ENCODE measurements around the gene TCP10L. TPM values are rescaled to one million over a fixed set of nuclear protein-coding genes. Genes with fewer than 3 reads are reported as not detected.

The TCP10L gene
- total and polyA plus RNA-seq, 2 of the 13 experiments (the other 11 are each of a cell fraction or from before 2014, with no cell fraction given) = 0.90 to 2.4 TPM

- no peak for TF ChIP-seq NFIB (CRISPR knock-in tag; IDR thresholded peaks at IDR 0.05; ENCODE audit: borderline replicate concordance)
- TF ChIP-seq KMT2B (CRISPR knock-in tag; IDR thresholded peaks at IDR 0.05) = peak; percentile 32; the same call in 1 of the 2 replicates
- no peak for TF ChIP-seq U2AF2 (IDR thresholded peaks at IDR 0.05; ENCODE audit: low read depth, low read length)
- TF ChIP-seq ZNF3 (CRISPR knock-in tag; IDR thresholded peaks at IDR 0.05) = no peak
- peak; percentile 41 for TF ChIP-seq STAG1 (CRISPR knock-in tag; IDR thresholded peaks at IDR 0.05)
- no peak for TF ChIP-seq ZC3H13 (CRISPR knock-in tag; IDR thresholded peaks at IDR 0.05)
- no peak for TF ChIP-seq ATRX (CRISPR knock-in tag; IDR thresholded peaks at IDR 0.05; ENCODE audit: borderline replicate concordance)
- peak; percentile 82 for TF ChIP-seq ZHX1 (CRISPR knock-in tag; IDR thresholded peaks at IDR 0.05; ENCODE audit: low read depth)
- no peak for TF ChIP-seq GABPA (IDR thresholded peaks at IDR 0.05; ENCODE audit: low read depth, low read length)
- peak; percentile 44; the same call in 1 of the 2 replicates for TF ChIP-seq GABPA (CRISPR knock-in tag; IDR thresholded peaks at IDR 0.05; ENCODE audit: low read depth)
- no peak for TF ChIP-seq ZNF615 (CRISPR knock-in tag; IDR thresholded peaks at IDR 0.05; ENCODE audit: borderline replicate concordance)
- no peak for TF ChIP-seq ZNF329 (CRISPR knock-in tag; IDR thresholded peaks at IDR 0.05; ENCODE audit: low read depth)
- TF ChIP-seq, protein P1, sequence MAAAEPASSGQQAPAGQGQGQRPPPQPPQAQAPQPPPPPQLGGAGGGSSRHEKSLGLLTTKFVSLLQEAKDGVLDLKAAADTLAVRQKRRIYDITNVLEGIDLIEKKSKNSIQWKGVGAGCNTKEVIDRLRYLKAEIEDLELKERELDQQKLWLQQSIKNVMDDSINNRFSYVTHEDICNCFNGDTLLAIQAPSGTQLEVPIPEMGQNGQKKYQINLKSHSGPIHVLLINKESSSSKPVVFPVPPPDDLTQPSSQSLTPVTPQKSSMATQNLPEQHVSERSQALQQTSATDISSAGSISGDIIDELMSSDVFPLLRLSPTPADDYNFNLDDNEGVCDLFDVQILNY (CRISPR knock-in tag; conservative IDR thresholded peaks at IDR 0.05) = no peak
- peak; percentile 97 for TF ChIP-seq ZNF788 (CRISPR knock-in tag; IDR thresholded peaks at IDR 0.05; ENCODE audit: borderline replicate concordance)
- TF ChIP-seq RBM39 (IDR thresholded peaks at IDR 0.05; ENCODE audit: low read depth, low read length, poor library complexity, severe bottlenecking) = no peak
- TF ChIP-seq POLR2G (IDR thresholded peaks at IDR 0.05; ENCODE audit: low read depth, low read length) = peak; percentile 52; the same call in 1 of the 2 replicates
- peak; percentile 72 for TF ChIP-seq XRCC5 (optimal IDR thresholded peaks at IDR 0.05; ENCODE audit: low read length)
- peak; percentile 80 for TF ChIP-seq ELF3 (CRISPR knock-in tag; IDR thresholded peaks at IDR 0.05)
- peak; percentile 92 for TF ChIP-seq SAP130 (CRISPR knock-in tag; IDR thresholded peaks at IDR 0.05; ENCODE audit: low read depth)
- 0 out of 2 replicates have a peak, but pooled peaks have one; percentile 51 for TF ChIP-seq TGIF2 (CRISPR knock-in tag; IDR thresholded peaks at IDR 0.05)
- TF ChIP-seq ZNF224 (CRISPR knock-in tag; IDR thresholded peaks at IDR 0.05) = peak; percentile 82; the same call in 1 of the 2 replicates
- TF ChIP-seq MBNL3 (CRISPR knock-in tag; conservative IDR thresholded peaks at IDR 0.05) = no peak
- peak; percentile 87; the same call in 1 of the 2 replicates for TF ChIP-seq ZNF136 (CRISPR knock-in tag; IDR thresholded peaks at IDR 0.05; ENCODE audit: low read depth)
- TF ChIP-seq FUBP1 (CRISPR knock-in tag; IDR thresholded peaks at IDR 0.05; ENCODE audit: borderline replicate concordance) = peak; percentile 45; the same call in 1 of the 2 replicates
- peak; percentile 22 for TF ChIP-seq CCAR2 (optimal IDR thresholded peaks at IDR 0.05; ENCODE audit: low read depth, low read length)
- no peak for TF ChIP-seq CBX1 (IDR thresholded peaks at IDR 0.05; ENCODE audit: low read depth)
These were observed 7.7 kb upstream of the TCP10L start (continued) for GRCh38 chr21:32592929-32593502.

All from HepG2 (cell line).